Measurements from ENCODE around the gene LYPD6B. TPM values are rescaled to one million over a fixed set of nuclear protein-coding genes. Genes with fewer than 3 reads are reported as not detected.
A peak's percentile ranks its signal among the peaks of the same experiment; 100 is the strongest.

LYPD6B gene
- total RNA-seq, 1 experiment from 2014 or later, result 2.0 TPM

- POLR2A ChIA-PET (ENCODE audit: unreplicated experiment), result interaction anchor here (0.5 kb wide), 1 partner anchor 212 kb away, joined by 4 read pairs; no protein-coding TSS in a partner anchor
- Histone ChIP-seq H3K27me3 (ENCODE audit: low read length) (no peaks in the 10 kb centered on the region), H3K4me2 (ENCODE audit: low read length) (no peak overlapping the region), H3K27ac (ENCODE audit: low read length) (no peak overlapping the region), H3K4me1 (ENCODE audit: insufficient read depth, low read length) (no peaks in the 10 kb centered on the region), H3K4me3 (ENCODE audit: low read length) (no peak overlapping the region), H4K20me1 (ENCODE audit: low read length) (no peaks in the 10 kb centered on the region), H3K9me2 (replicated peaks; ENCODE audit: low read length) (no peaks in the 10 kb centered on the region), H3K79me2 (ENCODE audit: low read length) (no peaks in the 10 kb centered on the region), H3F3A (ENCODE audit: low read length, unreplicated experiment) (no peaks in the 10 kb centered on the region), H3K36me3 (ENCODE audit: low read depth, low read length) (no peaks in the 10 kb centered on the region), H3K9me3 (ENCODE audit: low read length) (no peaks in the 10 kb centered on the region), H3K9ac (ENCODE audit: low read length) (no peak overlapping the region), H2AFZ (ENCODE audit: low read length) (no peak overlapping the region)
- ATAC-seq (peak; percentile 78), DNase-seq (peak; percentile 86)
- no TSS peak for BruUV-seq (replicated peaks)
- peak; percentile 89 for TF ChIP-seq CTCF (conservative IDR thresholded peaks at IDR 0.05; ENCODE audit: low read depth, low read length)
- no peak for TF ChIP-seq EZH2phosphoT487 (IDR thresholded peaks at IDR 0.05; ENCODE audit: borderline replicate concordance, low read length)
- TF ChIP-seq EZH2 (IDR thresholded peaks at IDR 0.05; ENCODE audit: low read length, unreplicated experiment), result no peak
- intact Hi-C loops (cut with micrococcal nuclease), result loop anchor here (1.0 kb wide), 3 partner anchors 296 to 544 kb away; no protein-coding TSS in a partner anchor
- CTCF ChIA-PET, result interaction anchor here (0.8 to 1.2 kb wide), 2 partner anchors 545 to 557 kb away, joined by 3 to 6 read pairs; no protein-coding TSS in a partner anchor
These were observed 21.1 kb upstream of the LYPD6B start for GRCh38 chr2:149017116-149017985.

- H3K36me3 ChIP-seq (ENCODE audit: low read depth, low read length), result no peaks in the 10 kb centered on the region
- ChIA-PET CTCF (no interaction called here), POLR2A (ENCODE audit: unreplicated experiment) (no interaction called here)
- H3F3A ChIP-seq (ENCODE audit: low read length, unreplicated experiment), result no peaks in the 10 kb centered on the region
- ATAC-seq (no peak), DNase-seq (no peak)
- H4K20me1 ChIP-seq (ENCODE audit: low read length), result no peaks in the 10 kb centered on the region
- no peaks in the 10 kb centered on the region for H3K9me3 ChIP-seq (ENCODE audit: low read length)
- BruUV-seq (replicated peaks), result no TSS peak
- no peaks in the 10 kb centered on the region for H3K79me2 ChIP-seq (ENCODE audit: low read length)
- H3K27ac ChIP-seq (ENCODE audit: low read length), result no peak overlapping the region
- H3K27me3 ChIP-seq (ENCODE audit: low read length), result no peaks in the 10 kb centered on the region
- H3K9me2 ChIP-seq (replicated peaks; ENCODE audit: low read length), result no peaks in the 10 kb centered on the region
- no peak overlapping the region for H3K9ac ChIP-seq (ENCODE audit: low read length)
- TF ChIP-seq EZH2 (IDR thresholded peaks at IDR 0.05; ENCODE audit: low read length, unreplicated experiment) (no peak), EZH2phosphoT487 (IDR thresholded peaks at IDR 0.05; ENCODE audit: borderline replicate concordance, low read length) (no peak), CTCF (conservative IDR thresholded peaks at IDR 0.05; ENCODE audit: low read depth, low read length) (no peak)
- H3K4me3 ChIP-seq (ENCODE audit: low read length), result no peak overlapping the region
- no peaks in the 10 kb centered on the region for H3K4me1 ChIP-seq (ENCODE audit: insufficient read depth, low read length)
- H2AFZ ChIP-seq (ENCODE audit: low read length), result no peak overlapping the region
- intact Hi-C loops (cut with micrococcal nuclease), result no loop called here
- H3K4me2 ChIP-seq (ENCODE audit: low read length), result no peak overlapping the region
These were observed 19.5 kb upstream of the LYPD6B start for GRCh38 chr2:149018981-149019380.

- Histone ChIP-seq H3K27me3 (ENCODE audit: low read length) (no peaks in the 10 kb centered on the region), H3K4me2 (ENCODE audit: low read length) (no peak overlapping the region), H2AFZ (ENCODE audit: low read length) (no peak overlapping the region), H3K9ac (ENCODE audit: low read length) (no peak overlapping the region), H3K9me2 (replicated peaks; ENCODE audit: low read length) (no peaks in the 10 kb centered on the region), H4K20me1 (ENCODE audit: low read length) (no peaks in the 10 kb centered on the region), H3K4me3 (ENCODE audit: low read length) (no peak overlapping the region), H3F3A (ENCODE audit: low read length, unreplicated experiment) (no peaks in the 10 kb centered on the region), H3K4me1 (ENCODE audit: insufficient read depth, low read length) (no peaks in the 10 kb centered on the region), H3K27ac (ENCODE audit: low read length) (no peak overlapping the region), H3K79me2 (ENCODE audit: low read length) (no peaks in the 10 kb centered on the region), H3K9me3 (ENCODE audit: low read length) (no peaks in the 10 kb centered on the region), H3K36me3 (ENCODE audit: low read depth, low read length) (no peaks in the 10 kb centered on the region)
- DNase-seq (no peak), ATAC-seq (no peak)
- no peak for TF ChIP-seq EZH2 (IDR thresholded peaks at IDR 0.05; ENCODE audit: low read length, unreplicated experiment)
- TF ChIP-seq EZH2phosphoT487 (IDR thresholded peaks at IDR 0.05; ENCODE audit: borderline replicate concordance, low read length), result no peak
- no peak for TF ChIP-seq CTCF (conservative IDR thresholded peaks at IDR 0.05; ENCODE audit: low read depth, low read length)
- CTCF ChIA-PET, result no interaction called here
- POLR2A ChIA-PET (ENCODE audit: unreplicated experiment), result no interaction called here
- BruUV-seq (replicated peaks), result no TSS peak
- intact Hi-C loops (cut with micrococcal nuclease), result no loop called here
These were observed 18.7 kb upstream of the LYPD6B start for GRCh38 chr2:149019768-149020167.

Data from PC-3 (cell line).